Liver (tissue), 3 donors: ENCODE measurements around the gene TCHP.
A peak's percentile ranks its signal among the peaks of the same experiment; 100 is the strongest.

Experiments
- ATF3 ChIP-seq: IDR thresholded peaks from 2 replicates; pipeline ENCODE4 v1.6.1; 2016; ENCODE audit warnings: antibody characterized with exemption
- CTCF ChIP-seq: fragments of 150-350 bp; IDR thresholded peaks from 2 replicates; pipeline ENCODE4 v1.5.1; 2017; ENCODE audit warnings: improper control_type of control experiment, low read depth, low read length; ENCODE audit not compliant: missing input control
- EGR1 ChIP-seq, 2 donors: IDR thresholded peaks; 2 replicates each; pipeline ENCODE4 v1.6.1; 2016 to 2018; ENCODE audit warnings: antibody characterized with exemption in 2 of 2, low read depth in 2 of 2
- JUND ChIP-seq, 2 donors: IDR thresholded peaks; 2 replicates each; pipeline ENCODE4 v1.6.1; 2016; ENCODE audit warnings: antibody characterized with exemption in 2 of 2
- RAD21 ChIP-seq, 2 donors: IDR thresholded peaks; 2 replicates each; pipeline ENCODE4 v1.6.1; 2016; ENCODE audit warnings: antibody characterized with exemption in 2 of 2, mild to moderate bottlenecking in 2 of 2
- REST ChIP-seq: IDR thresholded peaks from 2 replicates; pipeline ENCODE4 v1.6.1; 2016; ENCODE audit warnings: antibody characterized with exemption, mild to moderate bottlenecking
- TAF1 ChIP-seq: conservative IDR thresholded peaks from 2 replicates; pipeline ENCODE4 v1.6.1; 2016; ENCODE audit warnings: antibody characterized with exemption, mild to moderate bottlenecking
- YY1 ChIP-seq: IDR thresholded peaks from 2 replicates; pipeline ENCODE4 v1.6.1; 2016; ENCODE audit warnings: antibody characterized with exemption, mild to moderate bottlenecking
- donor health status: healthy.
- donor health status: healthy.

GRCh38 chr12:109910254-109910968, 10.3 kb downstream of the TCHP start:
- TF ChIP-seq CTCF (no peak), REST (no peak), EGR1 (IDR thresholded peaks at IDR 0.05; ENCODE audit: low read depth in 2 of 2) (no peak), RAD21 (IDR thresholded peaks at IDR 0.05) (peak in 1 of 2 donors; percentile 39), YY1 (no peak), JUND (IDR thresholded peaks at IDR 0.05) (no peak), TAF1 (no peak), ATF3 (no peak)
